ENCODE data around the gene OR10H4. TPM values are rescaled to one million over a fixed set of nuclear protein-coding genes. Genes with fewer than 3 reads are reported as not detected.

Gene OR10H4
- total RNA-seq, 1 donor from 2014 or later = not detected

GRCh38 chr19:15934332-15935078 is 14.3 kb upstream of the OR10H4 start, which contains the start of gene CYP4F11:
TSS of gene CYP4F11 (minus strand) at chr19:15934529. CDS start at chr19:15934408, 121 bp downstream.
- no peak for TF ChIP-seq CTCF (IDR thresholded peaks at IDR 0.05)
- Mint-ChIP-seq H3K9me3 (ENCODE audit: low read depth) (peaks cover 20% of the 10 kb centered on the region), H3K4me1 (ENCODE audit: low read depth) (no peaks in the 10 kb centered on the region), H3K27me3 (ENCODE audit: low read depth) (no peaks in the 10 kb centered on the region), H3K27ac (ENCODE audit: unreplicated experiment) (no peak within 1 kb of the TSS), H3K36me3 (ENCODE audit: low read depth) (no peaks in the 10 kb centered on the region), H3K4me3 (ENCODE audit: unreplicated experiment) (no peak within 1 kb of the TSS)
- DNase-seq (ENCODE audit: low spot score) = no peak

DNA sequence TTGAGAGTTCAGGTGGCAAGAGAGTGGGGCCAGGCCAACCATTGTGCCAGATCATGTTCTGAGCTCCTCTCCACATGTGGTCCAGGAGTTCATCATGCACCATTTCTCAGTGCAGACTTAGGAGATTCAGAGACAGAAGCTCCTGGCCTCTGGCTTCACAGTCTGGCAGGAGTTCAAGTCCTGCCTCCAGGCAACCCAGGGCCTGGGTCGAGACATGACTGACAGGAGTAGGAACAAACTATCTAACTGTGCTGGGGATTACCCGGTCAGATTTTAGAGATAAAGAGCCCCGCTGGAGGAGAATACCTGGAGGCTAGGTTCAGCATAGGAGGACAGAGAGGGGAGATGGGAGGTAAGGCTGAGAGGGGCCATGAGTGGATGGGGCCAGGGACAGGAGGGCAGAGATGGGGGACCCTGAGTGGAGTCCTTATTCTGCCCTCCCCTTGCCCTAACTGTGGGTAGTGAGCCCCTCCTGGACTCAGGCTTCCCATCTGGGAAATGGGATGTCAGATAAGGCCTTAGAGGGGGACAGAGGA is 13.6 kb upstream of the OR10H4 start:
- TF ChIP-seq CTCF (IDR thresholded peaks at IDR 0.05) = no peak
- Mint-ChIP-seq H3K36me3 (ENCODE audit: low read depth) (no peaks in the 10 kb centered on the region), H3K27ac (ENCODE audit: unreplicated experiment) (no peak overlapping the region), H3K27me3 (ENCODE audit: low read depth) (no peaks in the 10 kb centered on the region), H3K4me1 (ENCODE audit: low read depth) (no peaks in the 10 kb centered on the region), H3K9me3 (ENCODE audit: low read depth) (peaks cover 15% of the 10 kb centered on the region), H3K4me3 (ENCODE audit: unreplicated experiment) (no peak overlapping the region)
- DNase-seq (ENCODE audit: low spot score) = no peak

GRCh38 chr19:15936173-15936572 is 12.6 kb upstream of the OR10H4 start:
- no peak overlapping the region for H3K4me3 Mint-ChIP-seq (ENCODE audit: unreplicated experiment)
- H3K36me3 Mint-ChIP-seq (ENCODE audit: low read depth) = no peaks in the 10 kb centered on the region
- H3K9me3 Mint-ChIP-seq (ENCODE audit: low read depth) = peaks cover 10% of the 10 kb centered on the region
- DNase-seq (ENCODE audit: low spot score) = no peak
- no peaks in the 10 kb centered on the region for H3K4me1 Mint-ChIP-seq (ENCODE audit: low read depth)
- no peaks in the 10 kb centered on the region for H3K27me3 Mint-ChIP-seq (ENCODE audit: low read depth)
- TF ChIP-seq CTCF (IDR thresholded peaks at IDR 0.05) = no peak
- no peak overlapping the region for H3K27ac Mint-ChIP-seq (ENCODE audit: unreplicated experiment)

DNA sequence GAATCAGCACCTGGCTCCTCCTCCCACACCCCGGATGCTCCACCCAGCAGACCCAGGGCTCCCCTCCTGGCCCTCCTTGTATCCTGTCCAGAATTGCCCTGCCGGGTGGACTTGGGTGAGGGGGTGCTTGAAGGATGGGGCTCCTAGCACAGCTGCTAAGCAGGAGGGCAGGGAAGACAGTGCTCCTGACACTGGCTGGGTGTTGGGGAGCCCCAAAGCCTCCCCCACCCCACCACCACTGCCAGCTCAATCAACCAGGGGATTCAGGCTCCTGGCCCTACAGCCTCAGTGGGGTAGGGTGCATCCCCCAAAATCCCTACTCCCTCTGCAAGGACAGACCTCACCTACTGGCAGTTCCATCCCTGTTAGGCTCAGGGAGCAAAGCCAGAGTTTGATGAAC is 11.9 kb upstream of the OR10H4 start:
- H3K4me1 Mint-ChIP-seq (ENCODE audit: low read depth) = no peaks in the 10 kb centered on the region
- H3K27me3 Mint-ChIP-seq (ENCODE audit: low read depth) = no peaks in the 10 kb centered on the region
- no peaks in the 10 kb centered on the region for H3K36me3 Mint-ChIP-seq (ENCODE audit: low read depth)
- no peak for TF ChIP-seq CTCF (IDR thresholded peaks at IDR 0.05)
- DNase-seq (ENCODE audit: low spot score) = no peak
- no peak overlapping the region for H3K4me3 Mint-ChIP-seq (ENCODE audit: unreplicated experiment)
- no peak overlapping the region for H3K27ac Mint-ChIP-seq (ENCODE audit: unreplicated experiment)
- peaks cover 8% of the 10 kb centered on the region for H3K9me3 Mint-ChIP-seq (ENCODE audit: low read depth)

DNA sequence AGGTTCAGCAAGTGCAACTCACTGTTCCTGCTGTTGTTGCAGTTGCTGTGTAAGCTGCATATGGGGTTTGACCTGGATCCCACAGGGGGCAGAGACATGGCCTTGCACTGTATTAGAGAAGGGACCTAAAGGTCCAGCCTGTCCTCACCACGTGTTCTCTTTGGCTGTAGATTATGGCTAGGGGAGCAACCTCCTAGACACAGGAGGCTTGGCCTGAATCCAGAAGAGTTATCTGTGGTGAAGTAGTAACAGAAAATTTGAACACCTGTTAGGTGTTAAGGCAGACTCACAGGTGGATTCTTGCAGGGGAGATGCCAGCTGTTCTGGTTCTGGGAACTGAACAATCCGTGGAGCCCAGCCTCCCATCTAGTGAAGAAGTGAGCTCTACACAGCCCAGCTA is 11.0 kb upstream of the OR10H4 start:
- DNase-seq (ENCODE audit: low spot score) = no peak
- no peaks in the 10 kb centered on the region for H3K27me3 Mint-ChIP-seq (ENCODE audit: low read depth)
- no peak overlapping the region for H3K4me3 Mint-ChIP-seq (ENCODE audit: unreplicated experiment)
- H3K27ac Mint-ChIP-seq (ENCODE audit: unreplicated experiment) = no peak overlapping the region
- TF ChIP-seq CTCF (IDR thresholded peaks at IDR 0.05) = no peak
- H3K4me1 Mint-ChIP-seq (ENCODE audit: low read depth) = no peaks in the 10 kb centered on the region
- peaks cover 11% of the 10 kb centered on the region for H3K9me3 Mint-ChIP-seq (ENCODE audit: low read depth)
- no peaks in the 10 kb centered on the region for H3K36me3 Mint-ChIP-seq (ENCODE audit: low read depth)

Data from chondrocyte (in vitro differentiated cells).